ENCODE measurements around the gene LASP1NB.

LASP1NB gene

DNA sequence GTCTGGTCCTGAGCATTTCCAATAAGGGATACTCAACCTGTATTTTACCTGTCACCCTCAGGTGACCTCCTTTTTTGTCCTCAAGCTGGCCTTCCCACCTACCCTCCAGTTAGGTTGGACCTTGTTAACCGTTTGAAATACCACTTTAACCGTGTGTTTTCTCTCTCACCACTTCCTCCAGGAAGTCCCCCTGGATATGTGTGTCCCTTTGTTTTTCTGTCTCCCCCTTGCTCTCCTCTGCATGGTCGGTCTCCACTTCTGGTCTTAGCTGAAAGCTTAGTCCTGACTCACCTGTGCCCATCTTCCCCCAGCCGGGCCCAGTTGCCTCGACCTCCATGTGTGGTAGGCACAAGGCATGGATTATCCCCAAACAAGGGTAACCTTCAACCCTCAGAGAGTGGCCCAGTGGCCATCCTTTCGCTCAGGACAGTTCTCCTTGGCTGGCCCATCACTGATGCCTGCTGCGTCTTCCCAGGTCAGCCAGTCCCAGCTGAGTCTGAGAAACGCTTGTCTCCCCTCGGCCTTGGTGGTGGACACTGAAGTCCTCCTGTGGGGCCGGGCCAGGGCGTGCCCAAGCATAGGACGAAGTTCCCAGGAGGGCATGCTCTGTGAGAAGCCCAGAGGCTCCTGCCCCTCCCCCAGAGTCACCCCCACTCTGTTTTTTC is 35.5 kb upstream of the LASP1NB start:
- H3K9ac ChIP-seq (ENCODE audit: low read length): no peak overlapping the region
- H3K79me1 ChIP-seq (ENCODE audit: low read length): peaks cover 25% of the 10 kb centered on the region
- H3K27ac ChIP-seq (ENCODE audit: low read depth, low read length): no peak overlapping the region
- H3K4me3 ChIP-seq (ENCODE audit: low read length): no peak overlapping the region
- H2AK5ac ChIP-seq (ENCODE audit: low read length): no peak overlapping the region
- peaks cover 29% of the 10 kb centered on the region for H3K79me2 ChIP-seq (ENCODE audit: control insufficient read depth, insufficient read depth, low read length)
- H3K18ac ChIP-seq (ENCODE audit: low read length): no peak overlapping the region
- H3K23ac ChIP-seq (ENCODE audit: low read length): no peak overlapping the region
- peaks cover 11% of the 10 kb centered on the region for H3K4me1 ChIP-seq (ENCODE audit: control insufficient read depth, low read depth, low read length)
- no CpG with 5 or more reads among the region's 12 CpGs for WGBS (ENCODE audit: extremely low coverage, insufficient coverage, low lambda C conversion rate)
- peaks cover 6% of the 10 kb centered on the region for H3K36me3 ChIP-seq (ENCODE audit: control insufficient read depth, insufficient read depth, low read length)
- H2BK15ac ChIP-seq (replicated peaks; ENCODE audit: low read depth): no peak overlapping the region
- H3K4ac ChIP-seq (ENCODE audit: low read depth, low read length): no peak overlapping the region
- no peak overlapping the region for H4K5ac ChIP-seq (ENCODE audit: low read length)
- H4K8ac ChIP-seq (ENCODE audit: low read depth, low read length): no peak overlapping the region
- H3K4me2 ChIP-seq (ENCODE audit: low read length): no peak overlapping the region
- H3K27me3 ChIP-seq (ENCODE audit: insufficient read depth, low read length, poor library complexity): no peaks in the 10 kb centered on the region
- no peak overlapping the region for H2BK120ac ChIP-seq (ENCODE audit: low read depth, low read length)
- no peak overlapping the region for H3K56ac ChIP-seq (ENCODE audit: low read length)
- H2BK5ac ChIP-seq (ENCODE audit: low read length): no peak overlapping the region
- DNase-seq: no peak

DNA sequence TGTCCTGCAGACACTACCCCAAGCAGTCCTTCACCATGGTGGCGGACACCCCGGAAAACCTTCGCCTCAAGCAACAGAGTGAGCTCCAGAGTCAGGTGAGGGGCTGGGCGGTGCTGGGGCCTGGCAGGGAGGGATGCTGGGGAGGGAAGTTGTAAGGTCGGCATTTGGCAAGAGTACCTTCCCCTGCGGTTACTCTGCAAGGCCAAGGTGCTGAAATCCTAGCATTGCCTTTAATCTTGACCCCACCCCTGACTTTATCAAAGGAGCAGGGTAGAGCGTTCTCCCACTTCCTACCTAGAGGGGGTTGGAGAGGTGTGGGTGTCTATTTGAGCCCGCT is 35.0 kb upstream of the LASP1NB start:
- Histone ChIP-seq H3K27ac (ENCODE audit: low read depth, low read length) (no peak overlapping the region), H3K23ac (ENCODE audit: low read length) (no peak overlapping the region), H3K27me3 (ENCODE audit: insufficient read depth, low read length, poor library complexity) (no peaks in the 10 kb centered on the region), H3K79me1 (ENCODE audit: low read length) (peaks cover 20% of the 10 kb centered on the region), H2BK5ac (ENCODE audit: low read length) (no peak overlapping the region), H3K18ac (ENCODE audit: low read length) (no peak overlapping the region), H3K4me3 (ENCODE audit: low read length) (no peak overlapping the region), H3K4me1 (ENCODE audit: control insufficient read depth, low read depth, low read length) (peaks cover 6% of the 10 kb centered on the region), H3K4ac (ENCODE audit: low read depth, low read length) (no peak overlapping the region), H4K5ac (ENCODE audit: low read length) (no peak overlapping the region), H3K4me2 (ENCODE audit: low read length) (no peak overlapping the region), H2BK15ac (replicated peaks; ENCODE audit: low read depth) (no peak overlapping the region), H3K56ac (ENCODE audit: low read length) (no peak overlapping the region), H2BK120ac (ENCODE audit: low read depth, low read length) (no peak overlapping the region), H2AK5ac (ENCODE audit: low read length) (no peak overlapping the region), H4K8ac (ENCODE audit: low read depth, low read length) (no peak overlapping the region), H3K79me2 (ENCODE audit: control insufficient read depth, insufficient read depth, low read length) (peaks cover 24% of the 10 kb centered on the region), H3K9ac (ENCODE audit: low read length) (no peak overlapping the region), H3K36me3 (ENCODE audit: control insufficient read depth, insufficient read depth, low read length) (peaks cover 6% of the 10 kb centered on the region)
- no CpG with 5 or more reads among the region's 8 CpGs for WGBS (ENCODE audit: extremely low coverage, insufficient coverage, low lambda C conversion rate)
- DNase-seq: no peak

DNA sequence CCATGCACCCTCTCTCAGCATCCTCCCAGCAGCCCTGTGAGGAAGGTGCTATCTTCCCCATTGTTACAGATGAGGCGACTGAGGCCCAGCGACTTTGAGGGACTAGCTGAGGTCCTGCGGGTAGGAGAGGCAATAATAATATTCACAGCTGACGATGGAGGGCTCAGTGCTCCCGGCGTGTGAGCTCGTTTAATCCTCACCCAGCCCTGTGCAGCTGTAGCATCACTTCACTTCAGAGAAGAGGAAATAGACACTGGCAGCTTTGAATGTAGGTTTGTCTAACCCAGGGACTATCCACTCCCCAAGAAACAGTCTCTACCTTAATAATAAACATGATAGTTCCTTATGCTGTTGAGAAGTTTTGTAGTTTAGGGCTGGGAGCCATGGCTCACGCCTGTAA is 34.0 kb upstream of the LASP1NB start:
- Histone ChIP-seq H3K23ac (ENCODE audit: low read length) (no peak overlapping the region), H3K18ac (ENCODE audit: low read length) (no peak overlapping the region), H3K56ac (ENCODE audit: low read length) (no peak overlapping the region), H2BK5ac (ENCODE audit: low read length) (no peak overlapping the region), H2BK120ac (ENCODE audit: low read depth, low read length) (no peak overlapping the region), H3K79me2 (ENCODE audit: control insufficient read depth, insufficient read depth, low read length) (peaks cover 13% of the 10 kb centered on the region), H3K79me1 (ENCODE audit: low read length) (peaks cover 13% of the 10 kb centered on the region), H2AK5ac (ENCODE audit: low read length) (no peak overlapping the region), H3K27ac (ENCODE audit: low read depth, low read length) (no peak overlapping the region), H4K8ac (ENCODE audit: low read depth, low read length) (no peak overlapping the region), H3K4me3 (ENCODE audit: low read length) (no peak overlapping the region), H4K5ac (ENCODE audit: low read length) (no peak overlapping the region), H3K9ac (ENCODE audit: low read length) (no peak overlapping the region), H2BK15ac (replicated peaks; ENCODE audit: low read depth) (no peak overlapping the region), H3K27me3 (ENCODE audit: insufficient read depth, low read length, poor library complexity) (no peaks in the 10 kb centered on the region), H3K4ac (ENCODE audit: low read depth, low read length) (no peak overlapping the region), H3K4me1 (ENCODE audit: control insufficient read depth, low read depth, low read length) (no peaks in the 10 kb centered on the region), H3K36me3 (ENCODE audit: control insufficient read depth, insufficient read depth, low read length) (peaks cover 6% of the 10 kb centered on the region), H3K4me2 (ENCODE audit: low read length) (no peak overlapping the region)
- DNase-seq: no peak
- no CpG with 5 or more reads among the region's 8 CpGs for WGBS (ENCODE audit: extremely low coverage, insufficient coverage, low lambda C conversion rate)

DNA sequence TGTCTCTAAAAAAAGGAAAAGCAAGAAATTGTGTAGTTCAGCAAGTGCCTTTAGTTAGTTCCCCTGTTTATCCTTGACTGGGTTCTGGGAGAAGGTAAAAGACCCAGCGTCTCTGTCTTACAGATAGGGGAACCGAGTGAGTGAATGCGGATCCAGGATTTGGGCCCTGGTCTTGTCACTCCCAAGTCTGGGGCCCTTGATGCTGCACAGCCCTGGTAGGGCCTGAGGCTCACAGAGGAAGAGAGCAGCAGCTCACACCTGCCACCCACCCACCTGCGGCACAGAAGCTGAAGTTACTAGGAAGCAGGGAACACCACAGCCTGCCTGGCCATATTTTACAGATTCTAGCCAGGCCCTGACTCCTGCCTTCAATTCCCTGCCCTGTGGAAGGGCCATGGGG is 33.3 kb upstream of the LASP1NB start:
- H3K4ac ChIP-seq (ENCODE audit: low read depth, low read length): no peak overlapping the region
- H3K36me3 ChIP-seq (ENCODE audit: control insufficient read depth, insufficient read depth, low read length): peaks cover 6% of the 10 kb centered on the region

DNA sequence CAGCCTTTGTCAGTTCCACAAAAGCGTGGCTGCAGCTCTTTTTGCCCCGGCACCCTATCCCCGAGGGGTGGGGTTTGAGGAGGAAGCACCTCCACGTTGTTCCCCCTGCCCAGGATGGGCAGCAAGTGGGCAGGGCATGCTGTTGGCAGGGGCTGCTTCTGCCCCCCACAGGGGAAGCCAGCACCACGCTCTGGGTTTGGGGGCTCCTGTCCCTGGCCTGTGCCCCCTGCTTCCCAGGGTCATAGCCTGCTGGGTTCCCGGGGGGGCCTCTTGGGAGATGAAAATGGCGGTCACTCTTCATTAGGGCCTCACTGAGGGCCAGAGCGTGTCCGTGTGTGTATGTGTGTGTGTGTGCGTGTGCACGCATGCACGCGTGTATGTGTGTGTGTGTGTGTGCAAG is 32.8 kb upstream of the LASP1NB start:
- Histone ChIP-seq H2BK5ac (ENCODE audit: low read length) (no peak overlapping the region), H3K4me3 (ENCODE audit: low read length) (no peak overlapping the region), H3K56ac (ENCODE audit: low read length) (no peak overlapping the region), H3K4me2 (ENCODE audit: low read length) (no peak overlapping the region), H3K27ac (ENCODE audit: low read depth, low read length) (no peak overlapping the region), H3K23ac (ENCODE audit: low read length) (no peak overlapping the region), H2AK5ac (ENCODE audit: low read length) (no peak overlapping the region), H3K79me2 (ENCODE audit: control insufficient read depth, insufficient read depth, low read length) (peaks cover 4% of the 10 kb centered on the region), H3K18ac (ENCODE audit: low read length) (no peak overlapping the region), H2BK15ac (replicated peaks; ENCODE audit: low read depth) (no peak overlapping the region), H3K4ac (ENCODE audit: low read depth, low read length) (no peak overlapping the region), H4K8ac (ENCODE audit: low read depth, low read length) (no peak overlapping the region), H3K36me3 (ENCODE audit: control insufficient read depth, insufficient read depth, low read length) (peaks cover 6% of the 10 kb centered on the region), H3K9ac (ENCODE audit: low read length) (no peak overlapping the region), H4K5ac (ENCODE audit: low read length) (no peak overlapping the region), H2BK120ac (ENCODE audit: low read depth, low read length) (no peak overlapping the region), H3K79me1 (ENCODE audit: low read length) (peaks cover 12% of the 10 kb centered on the region), H3K4me1 (ENCODE audit: control insufficient read depth, low read depth, low read length) (no peaks in the 10 kb centered on the region), H3K27me3 (ENCODE audit: insufficient read depth, low read length, poor library complexity) (no peaks in the 10 kb centered on the region)
- WGBS (ENCODE audit: extremely low coverage, insufficient coverage, low lambda C conversion rate): no CpG with 5 or more reads among the region's 13 CpGs
- DNase-seq: no peak

More for the DNA sequence above, 33.3 kb upstream of the LASP1NB start:
- Histone ChIP-seq H4K8ac (ENCODE audit: low read depth, low read length) (no peak overlapping the region), H3K23ac (ENCODE audit: low read length) (no peak overlapping the region), H3K27ac (ENCODE audit: low read depth, low read length) (no peak overlapping the region), H3K56ac (ENCODE audit: low read length) (no peak overlapping the region), H3K4me2 (ENCODE audit: low read length) (no peak overlapping the region), H3K79me1 (ENCODE audit: low read length) (peaks cover 12% of the 10 kb centered on the region), H2AK5ac (ENCODE audit: low read length) (no peak overlapping the region), H2BK15ac (replicated peaks; ENCODE audit: low read depth) (no peak overlapping the region), H3K4me1 (ENCODE audit: control insufficient read depth, low read depth, low read length) (no peaks in the 10 kb centered on the region), H4K5ac (ENCODE audit: low read length) (no peak overlapping the region), H3K79me2 (ENCODE audit: control insufficient read depth, insufficient read depth, low read length) (peaks cover 9% of the 10 kb centered on the region), H3K18ac (ENCODE audit: low read length) (no peak overlapping the region), H2BK120ac (ENCODE audit: low read depth, low read length) (no peak overlapping the region), H2BK5ac (ENCODE audit: low read length) (no peak overlapping the region), H3K27me3 (ENCODE audit: insufficient read depth, low read length, poor library complexity) (no peaks in the 10 kb centered on the region), H3K4me3 (ENCODE audit: low read length) (no peak overlapping the region), H3K9ac (ENCODE audit: low read length) (no peak overlapping the region)
- no CpG with 5 or more reads among the region's 4 CpGs for WGBS (ENCODE audit: extremely low coverage, insufficient coverage, low lambda C conversion rate)
- DNase-seq: no peak

DNA sequence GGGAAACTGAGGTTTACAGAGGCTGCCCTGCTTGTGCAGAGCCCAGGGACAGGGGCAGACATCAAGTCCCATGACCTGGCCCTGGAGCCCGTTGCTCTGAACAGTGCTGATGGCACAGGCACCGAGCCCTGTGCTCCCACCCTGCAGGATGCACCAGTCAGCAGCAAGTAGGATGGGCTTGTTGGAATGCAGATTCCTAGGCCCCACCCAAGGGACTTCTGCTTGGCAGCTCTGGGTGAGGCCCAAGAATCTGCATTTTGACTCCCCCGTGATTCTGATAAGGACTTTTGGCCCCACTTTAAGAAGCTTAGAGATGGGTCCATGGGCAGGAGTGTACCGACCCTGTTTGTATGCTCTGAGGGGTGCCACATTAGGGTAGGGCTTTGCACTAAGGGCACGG is 32.3 kb upstream of the LASP1NB start:
- Histone ChIP-seq H3K23ac (ENCODE audit: low read length) (no peak overlapping the region), H2BK5ac (ENCODE audit: low read length) (no peak overlapping the region), H2BK15ac (replicated peaks; ENCODE audit: low read depth) (no peak overlapping the region), H3K4me2 (ENCODE audit: low read length) (no peak overlapping the region), H3K36me3 (ENCODE audit: control insufficient read depth, insufficient read depth, low read length) (peaks cover 6% of the 10 kb centered on the region), H3K4me1 (ENCODE audit: control insufficient read depth, low read depth, low read length) (no peaks in the 10 kb centered on the region), H3K4ac (ENCODE audit: low read depth, low read length) (no peak overlapping the region), H3K27me3 (ENCODE audit: insufficient read depth, low read length, poor library complexity) (no peaks in the 10 kb centered on the region), H3K9ac (ENCODE audit: low read length) (no peak overlapping the region), H3K79me1 (ENCODE audit: low read length) (peaks cover 15% of the 10 kb centered on the region), H2AK5ac (ENCODE audit: low read length) (no peak overlapping the region), H4K8ac (ENCODE audit: low read depth, low read length) (no peak overlapping the region), H3K56ac (ENCODE audit: low read length) (no peak overlapping the region), H3K79me2 (ENCODE audit: control insufficient read depth, insufficient read depth, low read length) (no peaks in the 10 kb centered on the region), H2BK120ac (ENCODE audit: low read depth, low read length) (no peak overlapping the region), H3K4me3 (ENCODE audit: low read length) (no peak overlapping the region), H4K5ac (ENCODE audit: low read length) (no peak overlapping the region), H3K18ac (ENCODE audit: low read length) (no peak overlapping the region), H3K27ac (ENCODE audit: low read depth, low read length) (no peak overlapping the region)
- WGBS (ENCODE audit: extremely low coverage, insufficient coverage, low lambda C conversion rate): no CpG with 5 or more reads among the region's 5 CpGs
- peak; percentile 24 for DNase-seq

All from mesendoderm (in vitro differentiated cells).